ENCODE measurements around the gene PTPMT1. TPM values are rescaled to one million over a fixed set of nuclear protein-coding genes. Genes with fewer than 3 reads are reported as not detected.

Gene PTPMT1
- total RNA-seq, 1 donor: 57.9 TPM

- Histone ChIP-seq H3K4me1 (ENCODE audit: insufficient read depth, low read length) (no peaks in the 10 kb centered on the region), H3K4me3 (ENCODE audit: low read length) (no peak overlapping the region), H3K27me3 (ENCODE audit: insufficient read depth, low read length) (peaks cover 2% of the 10 kb centered on the region), H3K9me3 (ENCODE audit: low read depth, low read length) (no peaks in the 10 kb centered on the region)
Observed at GRCh38 chr11:47599902-47600301, 34.5 kb downstream of the PTPMT1 start.

- Histone ChIP-seq H3K27me3 (ENCODE audit: insufficient read depth, low read length) (no peaks in the 10 kb centered on the region), H3K4me3 (ENCODE audit: low read length) (no peak overlapping the region), H3K9me3 (ENCODE audit: low read depth, low read length) (no peaks in the 10 kb centered on the region), H3K4me1 (ENCODE audit: insufficient read depth, low read length) (no peaks in the 10 kb centered on the region)
Observed at GRCh38 chr11:47603295-47603694, 37.9 kb downstream of the PTPMT1 start.

GRCh38 chr11:47605921-47606320 lies 40.5 kb downstream of the PTPMT1 start:
- H3K9me3 ChIP-seq (ENCODE audit: low read depth, low read length): no peaks in the 10 kb centered on the region
- no peaks in the 10 kb centered on the region for H3K4me1 ChIP-seq (ENCODE audit: insufficient read depth, low read length)
- H3K27me3 ChIP-seq (ENCODE audit: insufficient read depth, low read length): no peaks in the 10 kb centered on the region
- H3K4me3 ChIP-seq (ENCODE audit: low read length): no peak overlapping the region

- H3K27me3 ChIP-seq (ENCODE audit: insufficient read depth, low read length): no peaks in the 10 kb centered on the region
- no peak overlapping the region for H3K4me3 ChIP-seq (ENCODE audit: low read length)
- H3K4me1 ChIP-seq (ENCODE audit: insufficient read depth, low read length): peaks cover 7% of the 10 kb centered on the region
- no peaks in the 10 kb centered on the region for H3K9me3 ChIP-seq (ENCODE audit: low read depth, low read length)
Observed at GRCh38 chr11:47606731-47607130, 41.3 kb downstream of the PTPMT1 start.

GRCh38 chr11:47607380-47607779 lies 42.0 kb downstream of the PTPMT1 start:
- Histone ChIP-seq H3K4me3 (ENCODE audit: low read length) (no peak overlapping the region), H3K27me3 (ENCODE audit: insufficient read depth, low read length) (no peaks in the 10 kb centered on the region), H3K4me1 (ENCODE audit: insufficient read depth, low read length) (peaks cover 10% of the 10 kb centered on the region), H3K9me3 (ENCODE audit: low read depth, low read length) (no peaks in the 10 kb centered on the region)

- Histone ChIP-seq H3K9me3 (ENCODE audit: low read depth, low read length) (no peaks in the 10 kb centered on the region), H3K4me1 (ENCODE audit: insufficient read depth, low read length) (peaks cover 10% of the 10 kb centered on the region), H3K4me3 (ENCODE audit: low read length) (no peak overlapping the region), H3K27me3 (ENCODE audit: insufficient read depth, low read length) (no peaks in the 10 kb centered on the region)
Observed at GRCh38 chr11:47609675-47610074, 44.3 kb downstream of the PTPMT1 start.

GRCh38 chr11:47611348-47611794 lies 46.0 kb downstream of the PTPMT1 start:
- H3K4me1 ChIP-seq (ENCODE audit: insufficient read depth, low read length): peaks cover 10% of the 10 kb centered on the region
- H3K27me3 ChIP-seq (ENCODE audit: insufficient read depth, low read length): no peaks in the 10 kb centered on the region
- H3K4me3 ChIP-seq (ENCODE audit: low read length): no peak overlapping the region
- no peaks in the 10 kb centered on the region for H3K9me3 ChIP-seq (ENCODE audit: low read depth, low read length)

GRCh38 chr11:47615249-47615648 lies 49.9 kb downstream of the PTPMT1 start:
- no peak overlapping the region for H3K4me3 ChIP-seq (ENCODE audit: low read length)
- peaks cover 10% of the 10 kb centered on the region for H3K4me1 ChIP-seq (ENCODE audit: insufficient read depth, low read length)
- H3K9me3 ChIP-seq (ENCODE audit: low read depth, low read length): no peaks in the 10 kb centered on the region
- H3K27me3 ChIP-seq (ENCODE audit: insufficient read depth, low read length): no peaks in the 10 kb centered on the region

GRCh38 chr11:47616726-47617416 lies 51.5 kb downstream of the PTPMT1 start:
- Histone ChIP-seq H3K4me1 (ENCODE audit: insufficient read depth, low read length) (peaks cover 2% of the 10 kb centered on the region), H3K4me3 (ENCODE audit: low read length) (no peak overlapping the region), H3K9me3 (ENCODE audit: low read depth, low read length) (no peaks in the 10 kb centered on the region), H3K27me3 (ENCODE audit: insufficient read depth, low read length) (no peaks in the 10 kb centered on the region)

GRCh38 chr11:47617417-47617809 lies 52.0 kb downstream of the PTPMT1 start:
- no peak overlapping the region for H3K4me3 ChIP-seq (ENCODE audit: low read length)
- H3K9me3 ChIP-seq (ENCODE audit: low read depth, low read length): no peaks in the 10 kb centered on the region
- no peaks in the 10 kb centered on the region for H3K4me1 ChIP-seq (ENCODE audit: insufficient read depth, low read length)
- H3K27me3 ChIP-seq (ENCODE audit: insufficient read depth, low read length): no peaks in the 10 kb centered on the region

GRCh38 chr11:47620836-47621378 lies 55.5 kb downstream of the PTPMT1 start:
- no peaks in the 10 kb centered on the region for H3K4me1 ChIP-seq (ENCODE audit: insufficient read depth, low read length)
- H3K9me3 ChIP-seq (ENCODE audit: low read depth, low read length): no peaks in the 10 kb centered on the region
- H3K4me3 ChIP-seq (ENCODE audit: low read length): no peak overlapping the region
- H3K27me3 ChIP-seq (ENCODE audit: insufficient read depth, low read length): no peaks in the 10 kb centered on the region

Other genes starting within 250 kb of the PTPMT1 start
- gene MYBPC3, start 212.9 kb upstream of the PTPMT1 start, total RNA-seq: 0.21 TPM
- gene SPI1, start 187.1 kb upstream of the PTPMT1 start, total RNA-seq: 202 TPM
- 13.4 TPM for gene SLC39A13, start 157.0 kb upstream of the PTPMT1 start, total RNA-seq
- gene PSMC3, start 139.2 kb upstream of the PTPMT1 start, total RNA-seq: 48.7 TPM
- gene RAPSN, start 116.5 kb upstream of the PTPMT1 start, total RNA-seq: 0.42 TPM
- 142 TPM for gene CELF1, start 12.5 kb upstream of the PTPMT1 start, total RNA-seq
- 43.7 TPM for gene KBTBD4, start 13.4 kb downstream of the PTPMT1 start, total RNA-seq
- 35.3 TPM for gene NDUFS3, start 13.5 kb downstream of the PTPMT1 start, total RNA-seq
- not detected for gene FAM180B, start 21.1 kb downstream of the PTPMT1 start, total RNA-seq
- 0.31 TPM for gene C1QTNF4, start 28.8 kb downstream of the PTPMT1 start, total RNA-seq
- 16.7 TPM for gene MTCH2, start 77.0 kb downstream of the PTPMT1 start, total RNA-seq
- gene AGBL2, start 149.8 kb downstream of the PTPMT1 start, total RNA-seq: 2.1 TPM
- 453 TPM for gene FNBP4, start 201.7 kb downstream of the PTPMT1 start, total RNA-seq

All from mononuclear cell (primary cell).